HCT116 (cell line): ENCODE data around the gene TPH2. TPM values are rescaled to one million over a fixed set of nuclear protein-coding genes. Genes with fewer than 3 reads are reported as not detected.

Source experiments
- ATAC-seq: fragments of 200-7000 bp; cut with Tn5 transposase; 2 replicates; pipeline ENCODE4 v1.9.1; 2020; ENCODE audit warnings: mild to moderate bottlenecking, moderate library complexity
- BruUV-seq: library from RNA; stranded (reverse); fragments of 400-500 nt; replicated peaks from 2 replicates; lab custom pipeline; 2021; lab: Mats Ljungman, UMichigan
- CTCF ChIA-PET: fragments of 300-600 bp; sonication (Branson Sonifier 250); formaldehyde crosslinking; loops from one replicate; lab custom pipeline; 2021; ENCODE audit warnings: antibody characterized with exemption; lab: Charles Lee
- POLR2A ChIA-PET: fragments of 300-600, 350-600 bp; sonication (Branson Sonifier 250); formaldehyde crosslinking; loops from one replicate; lab custom pipeline; 2021; ENCODE audit warnings: antibody characterized with exemption; lab: Charles Lee
- RAD21 ChIA-PET, 2 experiments: fragments of 300-600 bp; sonication (Branson Sonifier 250); formaldehyde crosslinking; loops; one replicate each; lab custom pipeline; 2023; ENCODE audit warnings: low total read pairs in 2 of 2; ENCODE audit not compliant: uncharacterized antibody in 2 of 2, unreplicated experiment in 2 of 2, low non-redundant PET in 1 of 2; lab: Charles Lee
- DNase-seq: peaks from one replicate; pipeline ENCODE4 v3.0.0-alpha.2; 2010; ENCODE audit warnings: low read depth, low spot score
- H2AFZ ChIP-seq: fragments of 200-600 bp; shearing (Covaris generic), sonication (generic); 2 replicates; pipeline ENCODE4 v1.6.1; 2017; ENCODE audit warnings: low read depth, mixed run types, mixed read lengths, antibody characterized with exemption, low read length; ENCODE audit not compliant: poor library complexity, severe bottlenecking
- H3K27ac ChIP-seq: 2 replicates; pipeline ENCODE4 v1.5.1; 2012; ENCODE audit warnings: low read depth, low read length
- H3K27me3 ChIP-seq: fragments of 200-600 bp; sonication (generic); 2 replicates; pipeline ENCODE4 v1.6.1; 2016; ENCODE audit warnings: mixed run types, low read length, mixed read lengths; ENCODE audit not compliant: insufficient read depth
- H3K36me3 ChIP-seq, 2 experiments: fragments of 200-500 bp in 1 of 2; fragments of 200-600 bp in 1 of 2; sonication (Bioruptor generic) in 1 of 2; sonication (generic) in 1 of 2; 2 replicates each; pipeline versions ENCODE4 v1.5.1 to v1.6.1; 2014 to 2016; ENCODE audit warnings: low read length in 2 of 2, inconsistent platforms in 1 of 2, mixed read lengths in 1 of 2, mixed run types in 1 of 2; ENCODE audit not compliant: insufficient read depth in 2 of 2, control insufficient read depth in 1 of 2
- H3K4me1 ChIP-seq, 2 experiments: fragments of 200-600 bp in 1 of 2; sonication (generic) in 1 of 2; 2 replicates each; pipeline versions ENCODE4 v1.5.1 to v1.6.1; 2012 to 2017; ENCODE audit warnings: low read length in 2 of 2, inconsistent platforms in 1 of 2, mild to moderate bottlenecking in 1 of 2, mixed read lengths in 1 of 2, mixed run types in 1 of 2, moderate library complexity in 1 of 2; ENCODE audit not compliant: insufficient read depth in 2 of 2, control insufficient read depth in 1 of 2
- H3K4me2 ChIP-seq: fragments of 200-600 bp; sonication (generic); 2 replicates; pipeline ENCODE4 v1.6.1; 2017; ENCODE audit warnings: mixed run types, low read length, mixed read lengths
- H3K4me3 ChIP-seq, 2 experiments: fragments of 200-600 bp in 1 of 2; sonication (generic) in 1 of 2; replicated peaks in 1 of 2; 2 replicates each; pipeline ENCODE4 v1.5.1; 2011 to 2016; ENCODE audit warnings: low read length in 2 of 2, control low read depth in 1 of 2, low read depth in 1 of 2, mild to moderate bottlenecking in 1 of 2, mixed read lengths in 1 of 2, mixed run types in 1 of 2
- H3K79me2 ChIP-seq: fragments of 200-600 bp; sonication (generic); 2 replicates; pipeline ENCODE4 v1.6.1; 2017; ENCODE audit warnings: mild to moderate bottlenecking, mixed run types, low read length, moderate library complexity, mixed read lengths; ENCODE audit not compliant: insufficient read depth
- H3K9ac ChIP-seq: fragments of 200-600 bp; sonication (generic); 2 replicates; pipeline ENCODE4 v1.6.1; 2016; ENCODE audit warnings: low read length, mixed read lengths
- H3K9me2 ChIP-seq: fragments of 200-600 bp; sonication (generic), shearing (Covaris generic); 2 replicates; pipeline ENCODE4 v1.6.1; 2017; ENCODE audit warnings: mixed run types, mild to moderate bottlenecking, moderate library complexity; ENCODE audit not compliant: insufficient read depth
- H3K9me3 ChIP-seq, 2 experiments: fragments of 200-500 bp in 1 of 2; fragments of 200-600 bp in 1 of 2; sonication (Bioruptor generic) in 1 of 2; sonication (generic) in 1 of 2; 2 replicates each; pipeline ENCODE4 v1.6.1; 2014 to 2017; ENCODE audit warnings: low read length in 2 of 2, mixed read lengths in 2 of 2, inconsistent platforms in 1 of 2, low read depth in 1 of 2, mild to moderate bottlenecking in 1 of 2, mixed run types in 1 of 2, moderate library complexity in 1 of 2; ENCODE audit not compliant: control insufficient read depth in 1 of 2, insufficient read depth in 1 of 2
- H4K20me1 ChIP-seq: fragments of 200-600 bp; sonication (generic), shearing (Covaris generic); 2 replicates; pipeline ENCODE4 v1.6.1; 2017; ENCODE audit warnings: mixed run types, mild to moderate bottlenecking, moderate library complexity; ENCODE audit not compliant: insufficient read depth
- ATF3 ChIP-seq: IDR thresholded peaks from 2 replicates; pipeline ENCODE4 v1.6.1; 2012
- CBX3 ChIP-seq: IDR thresholded peaks from 2 replicates; pipeline ENCODE4 v1.6.1; 2012; ENCODE audit warnings: low read depth
- ELF1 ChIP-seq: IDR thresholded peaks from 2 replicates; pipeline ENCODE4 v1.6.1; 2012; ENCODE audit warnings: low read depth, borderline replicate concordance
- EZH2phosphoT487 ChIP-seq: fragments of 200-600 bp; IDR thresholded peaks from 2 replicates; pipeline ENCODE4 v1.6.1; 2018; ENCODE audit warnings: antibody characterized with exemption, borderline replicate concordance
- FOSL1 ChIP-seq: IDR thresholded peaks from 2 replicates; pipeline ENCODE4 v1.6.1; 2012; ENCODE audit warnings: low read depth
- JUND ChIP-seq: IDR thresholded peaks from 2 replicates; pipeline ENCODE4 v1.6.1; 2012
- MAX ChIP-seq: IDR thresholded peaks from 2 replicates; pipeline ENCODE4 v1.6.1; 2012
- POLR2AphosphoS5 ChIP-seq: IDR thresholded peaks from 2 replicates; pipeline ENCODE4 v1.6.1; 2011; ENCODE audit warnings: mild to moderate bottlenecking, low read depth, low read length, moderate library complexity
- SIN3A ChIP-seq: IDR thresholded peaks from 2 replicates; pipeline ENCODE4 v1.6.1; 2012; ENCODE audit warnings: low read depth
- SP1 ChIP-seq: IDR thresholded peaks from 2 replicates; pipeline ENCODE4 v1.6.1; 2012; ENCODE audit warnings: low read depth
- ZBTB33 ChIP-seq: IDR thresholded peaks from 2 replicates; pipeline ENCODE4 v1.6.1; 2011; ENCODE audit warnings: mild to moderate bottlenecking, low read length, moderate library complexity; ENCODE audit not compliant: insufficient replicate concordance; ENCODE audit errors: extremely low read depth
- ZNF274 ChIP-seq: fragments of 200-500 bp; sonication (Bioruptor generic); IDR thresholded peaks from 2 replicates; pipeline ENCODE4 v1.6.1; 2014; ENCODE audit warnings: mild to moderate bottlenecking, low read depth, low read length, inconsistent platforms
- intact Hi-C: fragments of 100-400 bp; cut with micrococcal nuclease; formaldehyde crosslinking; loops from 2 replicates; pipeline ENCODE4 v1.10.0; 2022
- total RNA-seq: library from RNA; stranded (reverse); gene quantifications from one replicate; pipeline ENCODE4 v1.2.1, GENCODE V29; 2021; ENCODE audit not compliant: unreplicated experiment

TPH2 gene
- total RNA-seq, 1 experiment from 2014 or later, result not detected

GRCh38 chr12:72030277-72030676 lies 91.6 kb downstream of the TPH2 start:
- no peak overlapping the region for H3K4me2 ChIP-seq
- no peaks in the 10 kb centered on the region for H3K9me3 ChIP-seq
- H3K27ac ChIP-seq, result no peak overlapping the region
- peaks cover 0 to 6% of the 10 kb centered on the region in 2 experiments; a peak in 2 of 4 replicates for H3K4me1 ChIP-seq
- ATAC-seq, result no peak
- H3K9me2 ChIP-seq, result no peaks in the 10 kb centered on the region
- intact Hi-C loops, result no loop called here
- H3K79me2 ChIP-seq, result no peaks in the 10 kb centered on the region
- no peak for TF ChIP-seq ELF1
- TF ChIP-seq ZBTB33, result no peak
- TF ChIP-seq POLR2AphosphoS5, result no peak
- TF ChIP-seq JUND, result no peak
- TF ChIP-seq MAX, result no peak
- no peak for TF ChIP-seq SP1
- TF ChIP-seq CBX3, result no peak
- TF ChIP-seq ZNF274, result no peak
- no peak for TF ChIP-seq ATF3
- no peak for TF ChIP-seq FOSL1
- TF ChIP-seq EZH2phosphoT487, result no peak
- TF ChIP-seq SIN3A, result no peak
- TF ChIP-seq, all 23 proteins: peak for 0
- H4K20me1 ChIP-seq, result no peaks in the 10 kb centered on the region
- H3K4me3 ChIP-seq, result no peak overlapping the region
- ChIA-PET CTCF (no interaction called here), RAD21 (no interaction called here), POLR2A (no interaction called here)
- no TSS peak for BruUV-seq
- H3K9ac ChIP-seq, result no peak overlapping the region
- no peak overlapping the region for H2AFZ ChIP-seq
- H3K27me3 ChIP-seq, result no peaks in the 10 kb centered on the region
- no peaks in the 10 kb centered on the region for H3K36me3 ChIP-seq
- DNase-seq, result no peak
